ENCODE measurements around the gene LRRC74A. TPM values are rescaled to one million over a fixed set of nuclear protein-coding genes. Genes with fewer than 3 reads are reported as not detected.

Gene LRRC74A
- total and polyA plus RNA-seq, 10 of the 15 experiments (the other 5 are each of a cell fraction or from before 2014, with no cell fraction given) = not detected

DNA sequence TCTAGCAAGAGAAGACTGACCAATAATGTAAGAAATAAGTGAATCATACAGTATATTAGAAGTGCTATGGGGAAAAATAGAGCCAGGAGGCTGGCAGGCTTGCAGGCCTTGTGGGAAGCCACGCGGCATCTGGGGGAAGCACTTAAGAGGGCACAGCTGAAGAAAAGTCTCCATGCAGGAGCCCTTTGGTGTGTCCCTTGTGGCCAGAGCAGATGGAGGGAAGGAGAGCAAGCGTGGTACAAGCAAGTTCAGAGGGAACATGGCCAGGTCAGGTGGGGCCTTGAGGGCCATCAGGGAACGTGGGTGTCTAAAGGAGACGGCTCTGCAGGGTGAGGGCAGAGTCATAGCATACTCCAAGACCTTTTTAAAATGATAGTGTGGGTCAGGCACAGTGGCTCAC is 51.7 kb downstream of the LRRC74A start:
- no peak overlapping the region for H2AFZ ChIP-seq (ENCODE audit: control insufficient read depth, low read depth, low read length)
- no TSS peak for BruUV-seq (replicated peaks)
- H3K4me1 ChIP-seq (ENCODE audit: control insufficient read depth, insufficient read depth, low read length) = no peaks in the 10 kb centered on the region
- H3K9me3 ChIP-seq (replicated peaks; ENCODE audit: control insufficient read depth, insufficient read depth, low read length) = peaks cover 9% of the 10 kb centered on the region; the same call in 2 of the 3 replicates
- no peak overlapping the region for H3K4me2 ChIP-seq (ENCODE audit: control insufficient read depth, insufficient read depth)
- H3K27me3 ChIP-seq (replicated peaks in 1 of 2; ENCODE audit: control insufficient read depth in 2 of 2, insufficient read depth in 2 of 2, low read length in 1 of 2) = no peaks in the 10 kb centered on the region; a peak in 1 of 4 replicates
- TF ChIP-seq TARDBP (IDR thresholded peaks at IDR 0.05; ENCODE audit: borderline replicate concordance) (no peak), BACH1 (IDR thresholded peaks at IDR 0.05; ENCODE audit: borderline replicate concordance) (no peak), NBN (IDR thresholded peaks at IDR 0.05) (no peak), ZNF274 (IDR thresholded peaks at IDR 0.05; ENCODE audit: insufficient read depth, insufficient read length) (no peak), SMARCA5 (IDR thresholded peaks at IDR 0.05) (no peak), FOXM1 (IDR thresholded peaks at IDR 0.05; ENCODE audit: low read depth, low read length) (no peak), BRCA1 (IDR thresholded peaks at IDR 0.05; ENCODE audit: low read depth, low read length) (no peak), ESRRA (IDR thresholded peaks at IDR 0.05; ENCODE audit: low read length) (no peak), RAD21 (IDR thresholded peaks at IDR 0.05; ENCODE audit: insufficient read depth, low read depth, low read length) (no peak), RAD51 (IDR thresholded peaks at IDR 0.05) (no peak), GATAD2B (conservative IDR thresholded peaks at IDR 0.05; ENCODE audit: low read depth) (no peak), NRF1 (conservative IDR thresholded peaks at IDR 0.05; ENCODE audit: low read depth, low read length) (no peak)
- TF ChIP-seq, protein P1, sequence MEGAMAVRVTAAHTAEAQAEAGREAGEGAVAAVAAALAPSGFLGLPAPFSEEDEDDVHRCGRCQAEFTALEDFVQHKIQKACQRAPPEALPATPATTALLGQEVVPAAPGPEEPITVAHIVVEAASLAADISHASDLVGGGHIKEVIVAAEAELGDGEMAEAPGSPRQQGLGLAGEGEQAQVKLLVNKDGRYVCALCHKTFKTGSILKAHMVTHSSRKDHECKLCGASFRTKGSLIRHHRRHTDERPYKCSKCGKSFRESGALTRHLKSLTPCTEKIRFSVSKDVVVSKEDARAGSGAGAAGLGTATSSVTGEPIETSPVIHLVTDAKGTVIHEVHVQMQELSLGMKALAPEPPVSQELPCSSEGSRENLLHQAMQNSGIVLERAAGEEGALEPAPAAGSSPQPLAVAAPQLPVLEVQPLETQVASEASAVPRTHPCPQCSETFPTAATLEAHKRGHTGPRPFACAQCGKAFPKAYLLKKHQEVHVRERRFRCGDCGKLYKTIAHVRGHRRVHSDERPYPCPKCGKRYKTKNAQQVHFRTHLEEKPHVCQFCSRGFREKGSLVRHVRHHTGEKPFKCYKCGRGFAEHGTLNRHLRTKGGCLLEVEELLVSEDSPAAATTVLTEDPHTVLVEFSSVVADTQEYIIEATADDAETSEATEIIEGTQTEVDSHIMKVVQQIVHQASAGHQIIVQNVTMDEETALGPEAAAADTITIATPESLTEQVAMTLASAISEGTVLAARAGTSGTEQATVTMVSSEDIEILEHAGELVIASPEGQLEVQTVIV (IDR thresholded peaks at IDR 0.05; ENCODE audit: borderline replicate concordance, partially characterized antibody) = no peak
- TF ChIP-seq, protein P2, sequence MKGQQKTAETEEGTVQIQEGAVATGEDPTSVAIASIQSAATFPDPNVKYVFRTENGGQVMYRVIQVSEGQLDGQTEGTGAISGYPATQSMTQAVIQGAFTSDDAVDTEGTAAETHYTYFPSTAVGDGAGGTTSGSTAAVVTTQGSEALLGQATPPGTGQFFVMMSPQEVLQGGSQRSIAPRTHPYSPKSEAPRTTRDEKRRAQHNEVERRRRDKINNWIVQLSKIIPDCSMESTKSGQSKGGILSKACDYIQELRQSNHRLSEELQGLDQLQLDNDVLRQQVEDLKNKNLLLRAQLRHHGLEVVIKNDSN (IDR thresholded peaks at IDR 0.05; ENCODE audit: borderline replicate concordance, extremely low read length, insufficient read depth, low read depth, low read length) = no peak
- TF ChIP-seq, protein P3, sequence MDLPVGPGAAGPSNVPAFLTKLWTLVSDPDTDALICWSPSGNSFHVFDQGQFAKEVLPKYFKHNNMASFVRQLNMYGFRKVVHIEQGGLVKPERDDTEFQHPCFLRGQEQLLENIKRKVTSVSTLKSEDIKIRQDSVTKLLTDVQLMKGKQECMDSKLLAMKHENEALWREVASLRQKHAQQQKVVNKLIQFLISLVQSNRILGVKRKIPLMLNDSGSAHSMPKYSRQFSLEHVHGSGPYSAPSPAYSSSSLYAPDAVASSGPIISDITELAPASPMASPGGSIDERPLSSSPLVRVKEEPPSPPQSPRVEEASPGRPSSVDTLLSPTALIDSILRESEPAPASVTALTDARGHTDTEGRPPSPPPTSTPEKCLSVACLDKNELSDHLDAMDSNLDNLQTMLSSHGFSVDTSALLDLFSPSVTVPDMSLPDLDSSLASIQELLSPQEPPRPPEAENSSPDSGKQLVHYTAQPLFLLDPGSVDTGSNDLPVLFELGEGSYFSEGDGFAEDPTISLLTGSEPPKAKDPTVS (IDR thresholded peaks at IDR 0.05; ENCODE audit: low read depth, low read length) = no peak
- TF ChIP-seq, protein P4, sequence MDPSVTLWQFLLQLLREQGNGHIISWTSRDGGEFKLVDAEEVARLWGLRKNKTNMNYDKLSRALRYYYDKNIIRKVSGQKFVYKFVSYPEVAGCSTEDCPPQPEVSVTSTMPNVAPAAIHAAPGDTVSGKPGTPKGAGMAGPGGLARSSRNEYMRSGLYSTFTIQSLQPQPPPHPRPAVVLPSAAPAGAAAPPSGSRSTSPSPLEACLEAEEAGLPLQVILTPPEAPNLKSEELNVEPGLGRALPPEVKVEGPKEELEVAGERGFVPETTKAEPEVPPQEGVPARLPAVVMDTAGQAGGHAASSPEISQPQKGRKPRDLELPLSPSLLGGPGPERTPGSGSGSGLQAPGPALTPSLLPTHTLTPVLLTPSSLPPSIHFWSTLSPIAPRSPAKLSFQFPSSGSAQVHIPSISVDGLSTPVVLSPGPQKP (IDR thresholded peaks at IDR 0.05; ENCODE audit: low read depth, low read length) = no peak
- H3K27ac ChIP-seq (ENCODE audit: control insufficient read depth, insufficient read depth) = no peak overlapping the region
- no peak for DNase-seq (ENCODE audit: low read depth, low spot score)
- no peaks in the 10 kb centered on the region for H3K36me3 ChIP-seq (ENCODE audit: control insufficient read depth in 2 of 2, insufficient read depth in 2 of 2, low read length in 1 of 2)
- in situ Hi-C loops (cut with MboI) = no loop called here
- no peaks in the 10 kb centered on the region for H4K20me1 ChIP-seq (ENCODE audit: control insufficient read depth, insufficient read depth)
- no peaks in the 10 kb centered on the region for H3K79me2 ChIP-seq (ENCODE audit: control insufficient read depth, insufficient read depth, low read length)
- intact Hi-C loops (cut with micrococcal nuclease; ENCODE audit: unreplicated experiment) = loop anchor here (2.0 to 5.0 kb wide), 3 partner anchors 35 to 273 kb away; no protein-coding TSS in a partner anchor
- H3K4me3 ChIP-seq = no peak overlapping the region
- POLR2A ChIA-PET = no interaction called here
- CTCF ChIA-PET = interaction anchor here (1.0 to 15.8 kb wide), 8 partner anchors 9 to 215 kb away, joined by 3 to 848 read pairs (median 20); no protein-coding TSS in a partner anchor
- 81% methylated on average over 5 of the region's 5 CpGs for WGBS (ENCODE audit: insufficient coverage, insufficient replicate concordance, low lambda C conversion rate, missing lambda C conversion rate)
- ATAC-seq = no peak
- RAD21 ChIA-PET (ENCODE audit: unreplicated experiment) = interaction anchor here (0.9 to 10.8 kb wide), 4 partner anchors 33 to 218 kb away, joined by 4 to 498 read pairs (median 55); no protein-coding TSS in a partner anchor
- no peak overlapping the region for H3K9ac ChIP-seq (ENCODE audit: control insufficient read depth, insufficient read depth, low read length)
- no peak for FAIRE-seq
- SMC1A ChIA-PET (ENCODE audit: uncharacterized antibody, unreplicated experiment) = interaction anchor here (1.9 to 11.8 kb wide), 3 partner anchors 186 to 225 kb away, joined by 5 to 370 read pairs (median 68); no protein-coding TSS in a partner anchor
